GM12865 (cell line): ENCODE measurements around the gene RPL32.
"Not testable (repeated sequence)": the region's sequence is repeated elsewhere in the genome, so short reads cannot be mapped to it uniquely, and the experiment has no call there.

Experiments used
- DNase-seq: peaks from one replicate; pipeline ENCODE4 v3.0.0; 2010; ENCODE audit warnings: low read depth
- H3K4me3 ChIP-seq: 2 replicates; pipeline ENCODE4 v1.5.1; 2011; ENCODE audit warnings: mild to moderate bottlenecking, low read depth, low read length, control low read depth
- CTCF ChIP-seq: IDR thresholded peaks from 2 replicates; pipeline ENCODE4 v1.5.1; 2011; ENCODE audit warnings: low read length, control low read depth, low read depth, inconsistent platforms; ENCODE audit not compliant: insufficient read depth; ENCODE audit errors: missing control alignments

RPL32 gene

GRCh38 chr3:12793701-12794100 is 47.7 kb downstream of the RPL32 start:
- DNase-seq, result no peak
- no peak overlapping the region for H3K4me3 ChIP-seq
- TF ChIP-seq CTCF, result no peak

- no peak for DNase-seq
- TF ChIP-seq CTCF, result no peak
- H3K4me3 ChIP-seq, result no peak overlapping the region
Measured at GRCh38 chr3:12791430-12791829, 49.9 kb downstream of the RPL32 start.

- not testable (repeated sequence) for H3K4me3 ChIP-seq, DNase-seq
Measured at GRCh38 chr3:12787967-12788690, 53.2 kb downstream of the RPL32 start.

- TF ChIP-seq CTCF, result peak; percentile 58
- peak; percentile 39 for DNase-seq
- H3K4me3 ChIP-seq, result not testable (repeated sequence)
Measured at GRCh38 chr3:12787346-12787745, 54.0 kb downstream of the RPL32 start.

GRCh38 chr3:12785096-12785495 is 56.3 kb downstream of the RPL32 start:
- TF ChIP-seq CTCF, result no peak
- no peak for DNase-seq

More at GRCh38 chr3:12785096-12785495, 56.3 kb downstream of the RPL32 start:
- no peak overlapping the region for H3K4me3 ChIP-seq
